GM19463 (cell line): ENCODE measurements around the gene AP2A2.

Experiments
- ATAC-seq: cut with Tn5 transposase; IDR thresholded peaks from one replicate; pipeline ENCODE4 v1.9.1; 2021; ENCODE audit warnings: mild to moderate bottlenecking, moderate library complexity; ENCODE audit not compliant: unreplicated experiment

AP2A2 gene

GRCh38 chr11:995044-995751, 69.5 kb downstream of the AP2A2 start:
- ATAC-seq = no peak

DNA sequence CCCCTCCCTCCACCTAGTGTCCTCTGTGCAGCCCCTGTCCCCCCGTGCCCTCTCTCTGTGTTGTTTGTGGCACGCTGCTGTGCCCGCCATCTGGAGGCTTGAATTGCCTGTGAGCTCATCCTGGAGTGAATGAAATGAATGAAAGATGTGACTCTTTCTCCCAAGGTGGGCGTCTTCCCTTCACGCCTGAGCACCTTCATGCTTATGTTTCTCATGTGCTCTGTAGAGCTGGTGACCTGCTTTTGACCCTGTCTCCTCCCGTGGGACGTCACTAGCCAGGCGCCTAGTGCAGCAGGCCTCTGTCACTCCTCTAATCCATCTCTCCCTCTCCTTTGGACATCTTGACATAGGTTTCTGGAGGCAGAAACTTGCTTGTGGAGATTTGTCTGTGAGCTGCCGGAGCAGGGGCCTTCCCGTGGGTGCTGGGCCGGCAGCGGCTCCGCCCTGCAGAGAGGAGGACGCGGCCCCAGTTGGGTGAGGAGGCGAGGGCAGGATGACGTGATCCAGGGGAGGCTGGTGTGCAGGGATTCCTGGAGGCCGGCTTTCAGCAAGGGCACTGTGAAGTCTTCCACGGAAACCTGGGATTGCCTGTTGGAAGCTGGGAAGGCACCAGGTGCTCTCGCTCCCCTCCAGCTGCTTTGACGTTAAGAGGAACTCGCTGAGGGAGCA, 70.2 kb downstream of the AP2A2 start:
- peak; percentile 86 for ATAC-seq

- ATAC-seq = no peak
These were observed 71.0 kb downstream of the AP2A2 start for GRCh38 chr11:996681-997080.

DNA sequence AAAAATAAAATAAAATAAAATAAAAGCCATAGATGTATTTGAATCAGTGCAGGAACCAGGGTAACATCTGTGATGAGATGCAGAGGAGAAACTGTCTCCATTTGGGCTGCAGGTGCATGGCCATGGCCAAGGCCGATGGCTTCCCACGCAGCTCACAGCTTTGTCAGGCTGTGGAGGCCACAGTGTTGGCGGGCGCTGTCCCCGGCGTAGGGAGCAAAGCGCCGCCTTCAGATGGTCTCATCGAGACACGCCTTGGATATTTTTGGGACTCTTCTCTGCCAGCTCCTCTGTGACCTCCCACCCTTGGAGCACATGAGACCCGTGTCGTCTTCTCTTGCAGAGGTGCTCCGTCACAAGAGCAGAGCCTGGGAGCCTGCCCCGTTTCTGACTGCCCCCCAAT, 72.2 kb downstream of the AP2A2 start:
- no peak for ATAC-seq

- ATAC-seq = no peak
These were observed 73.3 kb downstream of the AP2A2 start for GRCh38 chr11:999009-999408.

- ATAC-seq = no peak
These were observed 74.9 kb downstream of the AP2A2 start for GRCh38 chr11:1000357-1001278.

GRCh38 chr11:1001617-1002405, 76.1 kb downstream of the AP2A2 start:
- ATAC-seq = no peak

- ATAC-seq = no peak
These were observed 76.8 kb downstream of the AP2A2 start for GRCh38 chr11:1002406-1002984.

GRCh38 chr11:1003159-1003558, 77.5 kb downstream of the AP2A2 start:
- no peak for ATAC-seq

- no peak for ATAC-seq
These were observed 80.3 kb downstream of the AP2A2 start for GRCh38 chr11:1005928-1006327.

GRCh38 chr11:1006762-1007161, 81.1 kb downstream of the AP2A2 start:
- ATAC-seq = no peak

GRCh38 chr11:1007279-1007678, 81.6 kb downstream of the AP2A2 start:
- no peak for ATAC-seq

DNA sequence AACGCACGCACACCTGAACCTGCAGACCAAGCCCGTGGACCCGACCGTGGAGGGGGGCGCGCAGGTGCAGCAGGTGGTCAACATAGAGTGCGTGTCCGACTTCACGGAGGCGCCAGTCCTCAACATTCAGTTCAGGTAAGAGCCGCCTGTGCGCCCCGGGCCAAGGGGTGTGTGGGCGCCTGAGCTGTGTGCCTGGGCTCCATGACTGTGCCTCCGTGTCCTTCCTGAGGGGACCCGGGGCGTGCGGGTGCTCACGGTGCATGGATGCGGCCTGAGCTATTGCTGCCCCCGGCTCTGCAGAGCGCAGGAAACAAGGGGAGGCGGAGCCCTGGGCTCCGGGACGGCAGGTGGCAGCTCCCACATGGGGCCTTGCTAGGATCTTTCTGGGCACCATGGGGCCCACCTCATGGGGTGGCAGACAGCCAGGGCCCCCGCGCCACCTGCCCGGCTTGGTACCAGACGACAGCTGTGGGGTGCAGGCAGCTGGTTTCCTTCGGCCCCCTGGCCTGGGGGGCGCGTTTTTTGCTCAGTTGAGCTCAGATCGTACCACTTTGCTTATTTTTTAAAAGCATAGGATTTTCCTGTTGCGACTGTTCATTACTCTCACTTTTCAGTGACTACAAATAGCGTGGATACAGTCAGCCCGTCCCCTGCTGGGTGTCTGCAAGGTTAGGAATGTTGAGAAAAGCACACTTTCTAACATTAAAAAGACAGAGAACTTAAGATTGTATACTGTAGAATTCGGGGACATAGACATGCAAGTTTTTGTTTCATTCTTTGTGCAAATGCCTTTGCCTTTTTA, 82.5 kb downstream of the AP2A2 start:
- ATAC-seq = no peak

GRCh38 chr11:1008803-1009145, 83.1 kb downstream of the AP2A2 start:
- ATAC-seq = no peak

DNA sequence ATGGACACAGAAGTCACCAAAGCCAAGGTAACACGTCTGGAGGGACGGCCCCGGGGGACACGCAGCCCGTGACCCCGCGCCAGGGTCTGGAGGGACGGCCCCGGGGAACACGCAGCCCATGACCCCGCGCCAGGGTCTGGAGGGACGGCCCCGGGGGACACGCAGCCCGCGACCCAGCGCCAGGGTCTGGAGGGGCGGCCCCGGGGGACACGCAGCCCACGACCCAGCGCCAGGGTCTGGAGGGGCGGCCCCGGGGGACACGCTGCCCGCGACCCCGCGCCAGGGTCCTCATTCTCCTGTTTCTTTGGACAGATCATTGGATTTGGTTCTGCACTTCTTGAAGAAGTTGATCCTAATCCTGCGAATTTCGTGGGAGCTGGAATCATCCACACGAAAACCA, 83.7 kb downstream of the AP2A2 start:
- ATAC-seq = no peak

GRCh38 chr11:1009991-1010390, 84.3 kb downstream of the AP2A2 start:
- ATAC-seq = no peak

DNA sequence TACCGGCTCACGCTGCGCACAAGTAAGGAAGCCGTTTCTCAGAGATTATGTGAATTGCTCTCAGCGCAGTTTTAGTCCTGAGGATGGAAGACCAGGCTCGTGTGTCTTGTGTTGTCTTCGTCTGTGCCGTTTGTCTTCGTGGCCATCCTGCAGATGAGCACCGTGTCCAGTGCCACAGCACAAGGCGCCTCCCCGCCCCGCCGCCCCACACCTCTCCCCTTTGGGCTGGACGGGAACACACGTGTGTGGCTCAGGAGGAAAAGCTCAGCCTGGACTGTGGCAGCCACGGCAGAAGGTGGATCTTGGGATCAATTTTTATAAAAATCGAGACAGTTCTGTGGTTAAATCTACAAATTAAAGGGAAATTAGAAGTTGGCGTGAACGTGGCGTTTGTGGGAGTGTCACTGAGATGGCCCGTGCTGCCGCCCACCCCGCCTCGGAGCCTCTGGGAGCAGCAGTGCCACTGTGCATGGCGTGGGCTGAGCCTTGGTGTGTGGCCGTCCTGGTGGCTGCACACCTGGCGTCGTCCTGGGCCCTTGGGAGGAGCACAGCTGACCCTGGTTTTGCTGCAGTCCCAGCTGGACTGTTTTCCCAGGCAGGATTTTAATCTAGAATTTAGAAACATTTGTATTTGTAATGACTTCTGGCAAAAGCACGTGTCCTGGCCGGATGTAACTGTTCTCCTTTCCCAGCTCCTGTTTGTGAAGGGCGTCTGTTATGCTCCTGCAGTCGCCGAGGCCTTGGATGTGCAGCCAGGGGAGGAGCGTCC, 85.1 kb downstream of the AP2A2 start:
- ATAC-seq = no peak

GRCh38 chr11:1011320-1011698, 85.6 kb downstream of the AP2A2 start:
- ATAC-seq = no peak

DNA sequence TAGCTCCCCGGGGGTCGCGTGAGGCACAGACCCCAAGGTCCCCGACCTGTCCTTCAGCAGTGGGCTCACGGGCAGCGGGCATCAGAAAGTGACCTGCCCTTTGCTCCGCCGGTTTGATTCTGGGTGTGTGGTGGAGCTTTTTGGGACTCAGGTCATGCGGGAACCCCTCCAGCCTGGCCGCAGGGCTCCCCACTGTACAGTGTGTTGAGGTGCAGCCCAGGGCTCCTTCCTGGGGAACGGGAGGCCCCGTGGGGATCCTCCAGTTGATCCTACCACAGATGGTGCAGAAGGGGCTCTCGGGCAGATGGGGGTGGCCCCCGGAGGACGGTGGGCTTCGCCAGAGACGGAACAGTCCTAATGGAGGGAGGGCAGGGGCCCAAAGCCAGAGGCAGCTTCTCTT, 86.6 kb downstream of the AP2A2 start:
- no peak for ATAC-seq
